ENCODE measurements around the gene FN3K. TPM values are rescaled to one million over a fixed set of nuclear protein-coding genes. Genes with fewer than 3 reads are reported as not detected.

The FN3K gene
- 6.6 to 8.3 TPM (median 7.5 TPM) in 5 replicates for total RNA-seq (2022; extraction: Qiagen RNA extraction; ENCODE audit: low read depth)

GRCh38 chr17:82734987-82735866 lies at the start of gene FN3K:
TSS of gene FN3K (plus strand) at chr17:82735615. CDS start at chr17:82735637, 22 bp downstream.

GRCh38 chr17:82698065-82698973 lies 37.1 kb upstream of the FN3K start, which contains the start of gene RAB40B:
TSS of gene RAB40B (minus strand) at chr17:82698698. CDS start at chr17:82698596, 102 bp downstream.

GRCh38 chr17:82716203-82717010 lies 19.0 kb upstream of the FN3K start, which contains the start of gene FN3KRP:
TSS of gene FN3KRP (plus strand) at chr17:82716706. CDS start at chr17:82716756, 50 bp downstream.

GRCh38 chr17:82751571-82752370 lies 16.4 kb downstream of the FN3K start, which contains the start of gene TBCD:
TSS of gene TBCD (plus strand) at chr17:82752065. CDS start at chr17:82752194, 129 bp downstream.

Other genes starting within 250 kb of the FN3K start
- 46.4 to 60.3 TPM (median 59.2 TPM) in 5 replicates for gene FOXK2, start 215.9 kb upstream of the FN3K start, total RNA-seq (2022; extraction: Qiagen RNA extraction; ENCODE audit: low read depth)
- gene WDR45B, start 87.2 kb upstream of the FN3K start, total RNA-seq (2022; extraction: Qiagen RNA extraction; ENCODE audit: low read depth): 96.4 to 99.9 TPM (median 98.2 TPM) in 5 replicates
- gene RAB40B, start 36.9 kb upstream of the FN3K start, total RNA-seq (2022; extraction: Qiagen RNA extraction; ENCODE audit: low read depth): 16.0 to 17.3 TPM (median 16.3 TPM) in 5 replicates
- gene FN3KRP, start 18.9 kb upstream of the FN3K start, total RNA-seq (2022; extraction: Qiagen RNA extraction; ENCODE audit: low read depth): 59.8 to 68.5 TPM (median 60.2 TPM) in 5 replicates
- 59.8 to 81.1 TPM (median 74.1 TPM) in 5 replicates for gene TBCD, start 16.4 kb downstream of the FN3K start, total RNA-seq (2022; extraction: Qiagen RNA extraction; ENCODE audit: low read depth)
- not detected in 5 replicates for gene ZNF750, start 104.4 kb downstream of the FN3K start, total RNA-seq (2022; extraction: Qiagen RNA extraction; ENCODE audit: low read depth)

Measured in A549 treated with DMSO at 1 μM for 4 hours (cell line).